Upper lobe of left lung (tissue), 6 donors: Measurements from ENCODE around the gene KRTAP10-8. TPM values are rescaled to one million over a fixed set of nuclear protein-coding genes. Genes with fewer than 3 reads are reported as not detected.
A peak's percentile ranks its signal among the peaks of the same experiment; 100 is the strongest.
"Not testable (repeated sequence)": the region's sequence is repeated elsewhere in the genome, so short reads cannot be mapped to it uniquely, and the experiment has no call there.

ENCODE experiments used
- ATAC-seq, 2 donors: fragments of 200-7000 bp; cut with Tn5 transposase; one replicate each; pipeline ENCODE4 v1.9.1; 2022; ENCODE audit warnings: mild to moderate bottlenecking in 2 of 2, moderate library complexity in 2 of 2; ENCODE audit not compliant: low FRiP score in 2 of 2
- DNase-seq, 2 donors: peaks; one replicate each; pipeline ENCODE4 v3.0.0-alpha.2; 2019 to 2020
- H3K27ac ChIP-seq, 4 donors: fragments of 200-600 bp; sonication (generic); one replicate each; pipeline ENCODE4 v1.5.1; 2016 to 2019
- H3K27me3 ChIP-seq, 4 donors: fragments of 200-600 bp; sonication (generic); one replicate each; pipeline ENCODE4 v1.5.1; 2017 to 2019
- H3K36me3 ChIP-seq, 4 donors: fragments of 200-600 bp; sonication (generic); one replicate each; pipeline ENCODE4 v1.5.1; 2016 to 2019
- H3K4me1 ChIP-seq, 4 donors: fragments of 200-600 bp; sonication (generic); one replicate each; pipeline ENCODE4 v1.5.1; 2018 to 2019
- H3K4me3 ChIP-seq, 4 donors: fragments of 200-600 bp; sonication (generic); one replicate each; pipeline ENCODE4 v1.5.1; 2017 to 2019; ENCODE audit warnings: mild to moderate bottlenecking in 2 of 4, moderate library complexity in 1 of 4
- H3K9me3 ChIP-seq, 4 donors: fragments of 200-600 bp; sonication (generic); one replicate each; pipeline ENCODE4 v1.5.1; 2018 to 2019
- EP300 ChIP-seq, 4 donors: sonication (generic); formaldehyde crosslinking; IDR thresholded peaks; one replicate each; pipeline ENCODE4 v1.5.1; 2017; ENCODE audit warnings: antibody characterized with exemption in 4 of 4, control low read depth in 2 of 4
- POLR2A ChIP-seq, 4 donors: fragments of 450-650 bp; IDR thresholded peaks; one replicate each; pipeline ENCODE4 v1.5.1; 2016 to 2017; ENCODE audit warnings: antibody characterized with exemption in 4 of 4, mild to moderate bottlenecking in 2 of 4
- POLR2AphosphoS5 ChIP-seq, 2 donors: sonication (generic); formaldehyde crosslinking; IDR thresholded peaks; one replicate each; pipeline ENCODE4 v1.5.1; 2017; ENCODE audit warnings: antibody characterized with exemption in 2 of 2
- WGBS, 2 donors: methylation state at CpG; one replicate each; pipeline ENCODE4 v1.1.5; 2017 to 2018; 5-methylcytosine and 5-hydroxymethylcytosine counted together
- total RNA-seq, 6 donors: library from RNA; depleted of rRNA in 4 of 6; stranded (reverse); fragments of >200 nt in 4 of 6; gene quantifications; one replicate each; pipeline versions ENCODE4 v1.1.0 to v1.2.1, GENCODE V29; 2016 to 2021
- TF ChIP-seq, protein P1 (sequence below), 6 experiments: fragments of 450-650 bp in 4 of 6; fragments of 200-600 bp in 2 of 6; sonication (generic) in 2 of 6; IDR thresholded peaks; one replicate each; pipeline ENCODE4 v1.5.1; 2016 to 2019; ENCODE audit warnings: antibody characterized with exemption in 6 of 6
- donor health status: DM: no; HTN: no; CAD: no; lungs with moderate emphysema.
- donor health status: DM: no; HTN: yes; CAD: no; lungs with severe emphysema.

KRTAP10-8 gene
- total RNA-seq, 6 donors from 2014 or later: not detected

DNA sequence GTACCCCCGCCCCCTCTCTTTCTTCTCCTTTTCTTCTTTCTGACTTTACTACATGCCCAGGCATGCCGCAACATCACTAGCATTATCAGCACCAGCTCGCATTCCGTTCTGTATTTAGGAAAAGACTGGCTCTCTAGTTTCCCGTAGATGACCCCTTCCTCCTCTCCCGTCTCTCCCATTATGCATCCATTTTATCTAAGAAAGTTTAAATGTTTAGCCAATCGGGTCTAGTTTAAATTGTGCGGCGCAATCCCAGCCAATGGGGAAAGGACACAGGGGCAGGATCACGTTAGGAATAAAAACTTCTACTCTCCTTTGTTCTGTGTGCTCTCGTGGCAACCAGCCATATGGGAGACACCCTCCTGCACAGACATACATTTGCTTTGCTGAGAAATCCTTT is 13.8 kb upstream of the KRTAP10-8 start:
- no peak overlapping the region for H3K27ac ChIP-seq
- no peaks in the 10 kb centered on the region for H3K36me3 ChIP-seq
- ATAC-seq (no peak), DNase-seq (no peak)
- no peak overlapping the region for H3K4me3 ChIP-seq
- no peaks in the 10 kb centered on the region for H3K4me1 ChIP-seq
- TF ChIP-seq POLR2AphosphoS5 (IDR thresholded peaks at IDR 0.05) (no peak), POLR2A (IDR thresholded peaks at IDR 0.05) (no peak), EP300 (IDR thresholded peaks at IDR 0.05) (no peak)
- TF ChIP-seq, protein P1, sequence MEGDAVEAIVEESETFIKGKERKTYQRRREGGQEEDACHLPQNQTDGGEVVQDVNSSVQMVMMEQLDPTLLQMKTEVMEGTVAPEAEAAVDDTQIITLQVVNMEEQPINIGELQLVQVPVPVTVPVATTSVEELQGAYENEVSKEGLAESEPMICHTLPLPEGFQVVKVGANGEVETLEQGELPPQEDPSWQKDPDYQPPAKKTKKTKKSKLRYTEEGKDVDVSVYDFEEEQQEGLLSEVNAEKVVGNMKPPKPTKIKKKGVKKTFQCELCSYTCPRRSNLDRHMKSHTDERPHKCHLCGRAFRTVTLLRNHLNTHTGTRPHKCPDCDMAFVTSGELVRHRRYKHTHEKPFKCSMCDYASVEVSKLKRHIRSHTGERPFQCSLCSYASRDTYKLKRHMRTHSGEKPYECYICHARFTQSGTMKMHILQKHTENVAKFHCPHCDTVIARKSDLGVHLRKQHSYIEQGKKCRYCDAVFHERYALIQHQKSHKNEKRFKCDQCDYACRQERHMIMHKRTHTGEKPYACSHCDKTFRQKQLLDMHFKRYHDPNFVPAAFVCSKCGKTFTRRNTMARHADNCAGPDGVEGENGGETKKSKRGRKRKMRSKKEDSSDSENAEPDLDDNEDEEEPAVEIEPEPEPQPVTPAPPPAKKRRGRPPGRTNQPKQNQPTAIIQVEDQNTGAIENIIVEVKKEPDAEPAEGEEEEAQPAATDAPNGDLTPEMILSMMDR (IDR thresholded peaks at IDR 0.05): no peak
- WGBS, 2 donors: 79 to 81% methylated on average over 11 of the region's 11 CpGs
- H3K27me3 ChIP-seq: no peaks in the 10 kb centered on the region
- no peaks in the 10 kb centered on the region for H3K9me3 ChIP-seq

DNA sequence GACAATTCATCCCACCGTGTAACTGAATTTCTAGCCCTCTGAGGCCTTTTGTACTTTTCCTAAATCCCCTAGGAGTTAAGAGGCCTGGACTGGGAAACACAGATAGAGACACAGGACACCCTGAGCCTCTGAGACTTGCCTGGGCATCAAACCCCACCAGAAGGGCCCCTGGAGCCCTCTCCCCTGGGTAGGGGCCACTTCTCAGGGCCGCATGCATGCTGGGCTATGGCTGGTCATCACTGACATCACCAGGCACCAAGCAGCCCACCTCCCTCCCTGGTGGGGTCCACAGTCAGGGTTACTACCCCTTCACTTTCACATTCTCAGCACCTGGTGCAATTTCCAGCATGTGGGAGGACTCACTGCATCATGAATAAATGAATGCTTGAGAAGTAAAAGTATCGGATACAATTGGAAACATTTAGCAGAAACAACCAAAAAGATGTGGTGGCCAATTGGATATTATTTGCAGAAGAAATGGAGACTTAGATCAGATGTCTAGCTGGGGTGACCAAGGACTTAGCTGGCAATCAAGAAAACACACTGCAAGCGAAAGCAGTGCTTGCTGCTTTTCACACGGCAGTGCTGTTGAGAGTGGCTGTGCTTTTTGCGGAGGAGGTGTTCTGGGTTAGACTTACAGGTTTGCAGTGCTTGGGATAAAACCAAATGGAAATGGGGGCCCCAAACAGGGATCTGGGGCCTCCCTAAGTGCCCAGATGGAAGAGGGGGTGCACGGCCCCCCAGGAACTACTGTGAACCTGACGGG is 12.4 kb upstream of the KRTAP10-8 start:
- no peaks in the 10 kb centered on the region for H3K9me3 ChIP-seq
- 91 to 98% methylated on average over 6 to 8 of the region's 8 CpGs for WGBS, 2 donors
- H3K4me3 ChIP-seq: no peak overlapping the region
- H3K36me3 ChIP-seq: no peaks in the 10 kb centered on the region
- ATAC-seq (no peak), DNase-seq (no peak)
- no peak overlapping the region for H3K27ac ChIP-seq
- H3K4me1 ChIP-seq: no peaks in the 10 kb centered on the region
- no peak for TF ChIP-seq POLR2A (IDR thresholded peaks at IDR 0.05)
- no peak for TF ChIP-seq EP300 (IDR thresholded peaks at IDR 0.05)
- no peak for TF ChIP-seq POLR2AphosphoS5 (IDR thresholded peaks at IDR 0.05)
- TF ChIP-seq, protein P1 (IDR thresholded peaks at IDR 0.05): no peak
- no peaks in the 10 kb centered on the region for H3K27me3 ChIP-seq

DNA sequence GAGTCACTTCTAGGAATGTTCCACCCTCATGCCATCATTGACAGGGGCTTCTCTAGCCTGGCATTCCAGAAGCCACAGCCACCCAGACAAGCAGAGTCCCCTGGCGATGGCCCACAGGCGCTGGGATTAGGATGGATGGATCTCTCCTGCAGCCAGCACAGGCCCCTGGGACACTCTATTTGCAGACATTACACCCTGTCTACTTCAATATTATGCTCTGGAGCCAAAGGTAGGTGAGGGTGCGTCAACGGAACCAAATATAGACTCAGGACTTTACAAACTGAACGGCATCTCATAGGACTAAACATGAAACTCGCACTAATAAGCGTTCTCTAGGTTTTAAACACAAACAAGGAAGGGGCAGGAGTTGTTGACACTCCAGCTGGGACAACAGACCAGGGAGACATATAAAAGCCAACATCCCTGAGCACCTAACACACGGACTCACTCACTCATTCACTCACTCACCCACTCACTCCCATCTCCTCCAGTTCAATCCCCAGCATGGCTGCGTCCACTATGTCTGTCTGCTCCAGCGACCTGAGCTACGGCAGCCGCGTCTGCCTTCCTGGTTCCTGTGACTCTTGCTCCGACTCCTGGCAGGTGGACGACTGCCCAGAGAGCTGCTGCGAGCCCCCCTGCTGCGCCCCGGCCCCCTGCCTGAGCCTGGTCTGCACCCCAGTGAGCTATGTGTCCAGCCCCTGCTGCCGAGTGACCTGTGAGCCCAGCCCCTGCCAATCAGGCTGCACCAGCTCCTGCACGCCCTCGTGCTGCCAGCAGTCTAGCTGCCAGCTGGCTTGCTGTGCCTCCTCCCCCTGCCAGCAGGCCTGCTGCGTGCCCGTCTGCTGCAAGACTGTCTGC is 11.5 kb upstream of the KRTAP10-8 start, which contains the start of gene KRTAP10-7:
Gene KRTAP10-7 (plus strand): TSS at position 480 of the 861 bp plus-strand sequence. CDS start 25 bp downstream, at position 505.
- not testable (repeated sequence) for H3K36me3 ChIP-seq, ATAC-seq, H3K4me1 ChIP-seq, H3K4me3 ChIP-seq, H3K27ac ChIP-seq, H3K9me3 ChIP-seq, H3K27me3 ChIP-seq
- 73 to 75% methylated on average over 14 to 23 of the region's 23 CpGs for WGBS, 2 donors
- DNase-seq: peak in 1 of 2 donors; percentile 72

DNA sequence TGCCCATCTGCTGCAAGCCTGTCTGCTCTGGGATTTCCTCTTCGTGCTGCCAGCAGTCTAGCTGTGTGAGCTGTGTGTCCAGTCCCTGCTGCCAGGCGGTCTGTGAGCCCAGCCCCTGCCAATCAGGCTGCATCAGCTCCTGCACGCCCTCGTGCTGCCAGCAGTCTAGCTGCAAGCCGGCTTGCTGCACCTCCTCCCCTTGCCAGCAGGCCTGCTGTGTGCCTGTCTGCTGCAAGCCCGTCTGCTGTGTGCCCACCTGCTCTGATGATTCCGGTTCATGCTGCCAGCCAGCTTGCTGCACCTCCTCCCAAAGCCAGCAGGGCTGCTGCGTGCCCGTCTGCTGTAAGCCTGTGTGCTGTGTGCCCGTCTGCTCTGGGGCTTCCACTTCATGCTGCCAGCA is 10.8 kb upstream of the KRTAP10-8 start:
- not testable (repeated sequence) for ATAC-seq, H3K27me3 ChIP-seq, H3K4me3 ChIP-seq, H3K36me3 ChIP-seq, H3K4me1 ChIP-seq, H3K27ac ChIP-seq, H3K9me3 ChIP-seq
- DNase-seq: peak in 1 of 2 donors; percentile 59
- 87% methylated on average over 7 of the region's 10 CpGs; no CpG with 5 or more reads in 1 of the 2 donors for WGBS, 2 donors

DNA sequence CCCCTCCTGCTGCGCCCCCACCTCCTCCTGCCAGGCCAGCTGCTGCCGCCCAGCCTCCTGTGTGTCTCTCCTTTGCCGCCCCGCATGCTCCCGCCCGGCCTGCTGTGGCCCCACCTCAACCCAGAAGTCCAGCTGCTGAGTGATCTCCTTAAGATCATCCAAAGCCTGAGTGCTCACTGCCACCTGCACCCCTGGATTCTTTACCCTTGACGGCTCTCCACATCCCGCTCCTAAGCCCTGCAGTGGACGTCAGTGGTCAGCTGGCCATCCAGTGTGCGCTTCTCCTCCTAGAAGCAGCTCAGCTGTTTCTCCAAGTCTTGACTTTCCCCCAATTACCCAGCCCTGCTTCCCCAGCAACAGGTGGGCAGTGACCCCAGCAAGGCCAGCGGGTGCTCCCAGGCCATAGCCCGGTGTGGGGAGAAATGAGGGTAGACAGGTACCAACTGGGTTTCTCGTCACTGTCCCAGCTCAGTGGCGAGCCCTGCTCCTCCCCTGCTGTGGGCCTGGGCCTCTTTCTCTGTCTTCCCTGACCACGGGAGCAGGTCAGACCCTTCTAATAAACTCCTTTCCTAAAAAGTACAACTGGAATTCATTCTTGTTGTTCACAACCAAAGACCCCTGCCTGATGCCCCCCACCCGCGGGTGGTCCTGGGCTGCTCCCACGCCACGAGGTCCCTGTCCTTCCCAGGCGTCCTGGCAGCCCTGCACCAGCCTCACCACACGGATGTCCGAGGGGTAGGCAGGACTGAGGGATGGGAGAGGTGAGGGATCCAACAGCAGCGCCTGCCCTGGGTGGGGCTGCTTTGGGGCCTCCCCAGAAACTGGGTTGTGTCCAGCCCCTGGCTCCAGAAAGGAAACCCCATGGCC is 10.1 kb upstream of the KRTAP10-8 start:
- Histone ChIP-seq H3K4me1 (no peaks in the 10 kb centered on the region), H3K27ac (no peak overlapping the region), H3K9me3 (no peaks in the 10 kb centered on the region), H3K27me3 (no peaks in the 10 kb centered on the region), H3K4me3 (no peak overlapping the region), H3K36me3 (no peaks in the 10 kb centered on the region)
- WGBS, 2 donors: 71 to 81% methylated on average over 20 to 23 of the region's 23 CpGs
- DNase-seq: peak in 1 of 2 donors; percentile 56
- TF ChIP-seq EP300 (IDR thresholded peaks at IDR 0.05): no peak
- no peak for TF ChIP-seq POLR2AphosphoS5 (IDR thresholded peaks at IDR 0.05)
- TF ChIP-seq, protein P1 (IDR thresholded peaks at IDR 0.05): no peak
- no peak for TF ChIP-seq POLR2A (IDR thresholded peaks at IDR 0.05)
- ATAC-seq: peak in 1 of 2 donors; percentile 63
